ENCODE measurements around the gene CLTB. TPM values are rescaled to one million over a fixed set of nuclear protein-coding genes. Genes with fewer than 3 reads are reported as not detected.
A peak's percentile ranks its signal among the peaks of the same experiment; 100 is the strongest.

CLTB gene
- total RNA-seq, 1 donor: 76.5 TPM

GRCh38 chr5:176440927-176441706 lies 24.8 kb upstream of the CLTB start:
- no peak for TF ChIP-seq CTCF (IDR thresholded peaks at IDR 0.05; ENCODE audit: insufficient read depth, low read length)
- DNase-seq (ENCODE audit: low read depth): no peak

GRCh38 chr5:176438959-176439757 lies 22.8 kb upstream of the CLTB start:
- no peak for TF ChIP-seq CTCF (IDR thresholded peaks at IDR 0.05; ENCODE audit: insufficient read depth, low read length)
- no peak for DNase-seq (ENCODE audit: low read depth)
- H3K4me3 ChIP-seq (ENCODE audit: low read depth, low read length): no peak overlapping the region

More at GRCh38 chr5:176440927-176441706, 24.8 kb upstream of the CLTB start:
- H3K4me3 ChIP-seq (ENCODE audit: low read depth, low read length): no peak overlapping the region

- DNase-seq (ENCODE audit: low read depth): peak; percentile 56
- H3K4me3 ChIP-seq (ENCODE audit: low read depth, low read length): no peak overlapping the region
- TF ChIP-seq CTCF (IDR thresholded peaks at IDR 0.05; ENCODE audit: insufficient read depth, low read length): no peak
Observed at GRCh38 chr5:176436656-176437055, 20.3 kb upstream of the CLTB start.

GRCh38 chr5:176432707-176433106 lies 16.4 kb upstream of the CLTB start:
- TF ChIP-seq CTCF (IDR thresholded peaks at IDR 0.05; ENCODE audit: insufficient read depth, low read length): no peak
- no peak overlapping the region for H3K4me3 ChIP-seq (ENCODE audit: low read depth, low read length)
- no peak for DNase-seq (ENCODE audit: low read depth)

- H3K4me3 ChIP-seq (ENCODE audit: low read depth, low read length): no peak overlapping the region
- no peak for TF ChIP-seq CTCF (IDR thresholded peaks at IDR 0.05; ENCODE audit: insufficient read depth, low read length)
- DNase-seq (ENCODE audit: low read depth): no peak
Observed at GRCh38 chr5:176429972-176430371, 13.6 kb upstream of the CLTB start.

GRCh38 chr5:176427971-176428370 lies 11.6 kb upstream of the CLTB start:
- H3K4me3 ChIP-seq (ENCODE audit: low read depth, low read length): no peak overlapping the region
- peak; percentile 28 for DNase-seq (ENCODE audit: low read depth)
- TF ChIP-seq CTCF (IDR thresholded peaks at IDR 0.05; ENCODE audit: insufficient read depth, low read length): no peak

Data from fibroblast of the aortic adventitia (primary cell).